ENCODE data around the gene ZNF423.
A peak's percentile ranks its signal among the peaks of the same experiment; 100 is the strongest.

The ZNF423 gene

DNA sequence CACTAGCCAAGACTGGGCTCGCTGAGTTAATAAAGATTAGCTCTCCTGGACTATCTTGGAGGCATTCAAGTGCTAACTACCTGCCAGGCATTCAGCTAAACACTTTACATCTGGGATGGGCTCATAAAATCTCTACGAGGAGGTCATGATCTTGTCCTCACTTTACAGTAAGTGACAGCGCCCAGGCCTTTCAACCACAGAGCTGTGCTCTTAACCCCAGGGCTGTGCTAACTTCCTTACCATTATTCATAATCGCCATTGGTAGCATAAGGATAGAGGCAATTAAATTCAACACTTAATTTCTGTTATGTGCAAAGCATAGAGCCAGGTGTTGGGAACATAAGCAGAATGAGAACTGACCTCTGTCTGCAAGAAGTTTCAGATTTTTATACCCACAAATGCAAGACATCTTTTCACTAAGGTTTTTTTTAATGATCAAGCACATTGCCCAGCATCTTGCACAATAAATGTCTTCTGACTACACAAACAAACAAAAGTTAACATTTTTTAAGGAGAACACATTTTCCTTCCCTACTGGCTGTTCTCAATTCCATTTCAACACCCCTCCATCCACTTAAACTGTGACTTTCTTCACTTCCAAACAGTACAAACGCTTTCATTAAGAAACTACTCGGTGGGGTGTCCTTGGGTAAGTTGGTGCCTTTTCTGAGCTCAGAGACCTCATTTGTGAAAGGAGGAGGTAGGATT is 310.0 kb downstream of the ZNF423 start:
- H3K4me3 ChIP-seq = no peak overlapping the region
- H3K9me3 ChIP-seq = peaks cover 16% of the 10 kb centered on the region
- H3K9ac ChIP-seq = no peak overlapping the region
- peaks cover 69% of the 10 kb centered on the region for H4K20me1 ChIP-seq
- no peak overlapping the region for H3K4me2 ChIP-seq
- peaks cover 12% of the 10 kb centered on the region for H3K36me3 ChIP-seq
- peaks cover 5% of the 10 kb centered on the region; the same call in 1 of the 2 replicates for H3K4me1 ChIP-seq
- no peaks in the 10 kb centered on the region for H3K27me3 ChIP-seq
- TF ChIP-seq Cebpa-rat (IDR thresholded peaks at IDR 0.05) = no peak
- no peak overlapping the region for H3K27ac ChIP-seq

DNA sequence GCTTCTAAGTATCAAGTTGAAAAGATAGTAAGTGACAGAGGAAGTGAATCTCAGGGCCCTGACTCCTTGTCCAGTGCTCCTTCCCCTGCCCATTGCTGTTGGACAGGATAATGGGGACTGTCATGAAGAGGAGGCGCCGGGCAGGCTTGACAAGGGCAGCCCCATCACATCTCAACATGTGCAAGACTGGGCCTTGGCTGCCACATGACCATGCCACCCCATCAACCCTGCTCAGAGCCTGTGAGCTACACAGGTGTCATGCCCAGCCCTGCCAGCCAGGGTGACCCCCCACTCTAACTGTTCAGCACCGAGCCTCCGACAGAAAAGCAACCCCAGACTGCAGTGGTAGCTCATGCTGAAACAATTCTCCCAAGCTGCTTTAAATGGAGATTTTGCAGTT is 310.7 kb downstream of the ZNF423 start:
- H3K4me3 ChIP-seq = no peak overlapping the region
- H3K27ac ChIP-seq = no peak overlapping the region

DNA sequence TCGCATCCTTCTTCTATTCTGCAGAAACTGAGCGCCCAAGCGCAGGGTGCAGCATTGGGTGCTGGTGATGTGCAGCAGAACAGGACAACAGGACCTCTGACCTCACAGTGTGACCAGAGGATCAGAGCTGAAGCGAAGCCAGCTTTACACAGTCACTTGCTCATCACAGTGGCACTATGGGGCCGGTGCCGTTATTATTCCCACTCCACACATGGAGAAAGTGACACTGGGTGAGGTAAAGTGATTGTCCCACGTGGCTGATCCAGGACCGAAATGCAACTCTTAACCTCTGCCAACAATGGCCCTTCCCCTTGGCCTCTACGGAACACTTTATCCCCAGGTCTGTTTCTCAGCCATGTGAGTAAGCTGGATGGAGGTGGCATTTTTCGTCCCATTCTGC is 311.1 kb downstream of the ZNF423 start:
- Histone ChIP-seq H3K9me3 (peaks cover 16% of the 10 kb centered on the region), H3K4me1 (peaks cover 11% of the 10 kb centered on the region), H3K36me3 (peaks cover 12% of the 10 kb centered on the region), H3K27ac (no peak overlapping the region), H3K4me2 (no peak overlapping the region), H3K9ac (no peak overlapping the region), H3K27me3 (no peaks in the 10 kb centered on the region), H3K4me3 (no peak overlapping the region), H4K20me1 (peaks cover 69% of the 10 kb centered on the region)
- TF ChIP-seq Cebpa-rat (IDR thresholded peaks at IDR 0.05) = no peak

More for the DNA sequence above, 310.7 kb downstream of the ZNF423 start:
- Histone ChIP-seq H3K4me1 (peaks cover 7% of the 10 kb centered on the region), H3K27me3 (no peaks in the 10 kb centered on the region), H3K36me3 (peaks cover 12% of the 10 kb centered on the region), H4K20me1 (peaks cover 69% of the 10 kb centered on the region), H3K9ac (no peak overlapping the region), H3K9me3 (peaks cover 16% of the 10 kb centered on the region), H3K4me2 (no peak overlapping the region)
- TF ChIP-seq Cebpa-rat (IDR thresholded peaks at IDR 0.05) = no peak

DNA sequence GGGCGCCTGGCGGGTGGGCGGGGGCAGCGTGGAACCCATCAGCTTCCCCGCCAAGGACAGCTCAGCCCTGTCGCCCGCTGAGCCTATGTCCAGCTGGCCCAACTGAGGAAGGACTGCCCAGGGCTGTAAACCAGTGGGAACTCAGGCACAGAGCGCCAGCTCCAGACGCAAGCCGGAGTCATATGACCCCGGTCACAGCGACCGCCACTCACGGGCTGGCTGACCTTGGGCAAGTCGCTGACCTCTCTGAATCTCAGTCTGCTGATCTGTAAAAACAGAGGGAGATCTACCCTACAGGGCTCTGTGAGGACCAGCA is 312.3 kb downstream of the ZNF423 start:
- H4K20me1 ChIP-seq = peaks cover 69% of the 10 kb centered on the region
- H3K9ac ChIP-seq = no peak overlapping the region
- H3K4me1 ChIP-seq = peaks cover 17% of the 10 kb centered on the region
- H3K27me3 ChIP-seq = no peaks in the 10 kb centered on the region
- peaks cover 16% of the 10 kb centered on the region for H3K9me3 ChIP-seq
- H3K36me3 ChIP-seq = peaks cover 12% of the 10 kb centered on the region
- H3K27ac ChIP-seq = no peak overlapping the region
- no peak overlapping the region for H3K4me2 ChIP-seq
- no peak for TF ChIP-seq Cebpa-rat (IDR thresholded peaks at IDR 0.05)
- H3K4me3 ChIP-seq = no peak overlapping the region

DNA sequence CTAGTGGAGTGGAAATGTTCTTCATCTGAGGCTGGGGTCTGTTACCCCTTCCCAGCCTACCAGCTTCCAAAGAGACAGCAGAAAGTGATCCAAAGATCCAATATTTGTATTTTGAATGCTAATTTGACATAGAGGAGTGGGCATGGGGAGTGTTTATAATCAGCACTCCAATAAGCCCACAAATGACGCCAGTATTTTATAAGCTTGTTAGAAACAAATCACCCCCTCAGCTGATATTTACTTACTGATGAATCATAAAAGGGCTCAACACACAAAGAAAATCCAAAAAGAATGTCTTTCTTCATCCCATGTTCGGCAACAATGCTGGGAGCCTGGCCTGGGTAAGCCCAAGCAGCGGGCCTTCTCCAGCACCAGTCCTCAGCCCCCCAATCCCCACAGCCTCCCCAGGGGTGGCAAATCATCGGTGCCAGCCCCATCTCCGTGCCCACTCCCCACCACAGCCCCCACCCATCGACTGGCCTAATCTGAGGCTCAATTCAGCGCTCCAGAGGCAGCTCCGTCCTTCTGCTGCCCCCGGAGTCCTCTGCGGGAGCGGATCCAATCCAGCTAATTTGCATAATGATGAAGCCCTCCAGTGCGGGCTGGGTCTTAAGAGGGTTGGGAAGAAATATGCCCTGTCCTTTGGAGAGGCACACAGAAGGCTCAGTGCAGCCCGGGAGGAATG is 312.8 kb downstream of the ZNF423 start:
- Histone ChIP-seq H3K4me3 (no peak overlapping the region), H3K9ac (no peak overlapping the region), H3K27me3 (no peaks in the 10 kb centered on the region), H3K4me1 (peaks cover 17% of the 10 kb centered on the region), H4K20me1 (peaks cover 69% of the 10 kb centered on the region), H3K9me3 (peaks cover 16% of the 10 kb centered on the region), H3K4me2 (no peak overlapping the region), H3K36me3 (peaks cover 12% of the 10 kb centered on the region), H3K27ac (no peak overlapping the region)
- TF ChIP-seq Cebpa-rat (IDR thresholded peaks at IDR 0.05) = no peak

DNA sequence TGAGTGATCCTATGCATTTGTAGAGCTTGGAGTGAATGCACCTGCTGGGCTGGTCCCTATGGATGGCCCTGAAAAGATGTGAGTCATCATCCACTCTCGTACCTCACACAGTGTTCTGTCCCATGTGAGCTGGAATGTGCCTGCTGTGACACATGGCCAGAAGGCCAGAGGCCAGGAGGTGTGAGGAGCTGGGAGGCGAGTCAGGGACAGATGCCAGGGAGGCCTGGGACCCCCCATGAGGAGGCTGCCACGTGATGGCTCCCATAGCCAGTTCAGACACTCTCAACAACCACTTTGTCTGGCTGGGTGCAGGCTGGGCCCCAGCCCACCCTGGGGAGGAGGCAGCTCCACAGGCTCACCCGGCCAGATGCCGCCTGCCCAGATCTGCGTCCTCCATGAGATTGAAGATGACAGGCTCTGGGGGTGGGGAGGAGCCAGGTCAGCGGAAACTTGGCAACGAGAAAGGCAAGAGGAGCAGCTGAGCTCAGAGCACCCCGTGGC is 313.5 kb downstream of the ZNF423 start:
- Histone ChIP-seq H3K4me2 (no peak overlapping the region), H3K4me3 (no peak overlapping the region), H3K36me3 (peaks cover 12% of the 10 kb centered on the region), H4K20me1 (peaks cover 69% of the 10 kb centered on the region), H3K9me3 (peaks cover 16% of the 10 kb centered on the region), H3K27me3 (no peaks in the 10 kb centered on the region), H3K4me1 (peaks cover 17% of the 10 kb centered on the region), H3K9ac (no peak overlapping the region), H3K27ac (no peak overlapping the region)
- no peak for TF ChIP-seq Cebpa-rat (IDR thresholded peaks at IDR 0.05)

DNA sequence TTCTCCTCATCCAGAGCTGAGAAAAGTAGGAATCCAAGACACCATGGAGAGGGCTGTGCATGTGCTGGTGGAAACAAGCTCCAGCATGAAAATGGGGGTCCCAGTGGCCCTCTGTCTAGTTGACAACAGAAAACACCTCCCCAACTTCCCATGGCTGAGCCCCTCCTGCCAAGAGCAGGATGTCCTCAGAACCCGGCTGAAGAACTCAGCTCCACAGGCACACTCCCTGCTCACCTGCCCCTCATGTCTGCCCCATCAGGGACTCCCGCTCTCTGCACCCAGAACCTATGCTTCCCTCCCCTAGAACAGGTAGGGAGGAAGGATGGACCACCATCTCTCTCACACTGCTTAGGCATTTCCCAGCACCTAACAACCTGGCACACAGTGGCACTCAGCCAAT is 315.1 kb downstream of the ZNF423 start:
- no peak for TF ChIP-seq Cebpa-rat (IDR thresholded peaks at IDR 0.05)
- peaks cover 17% of the 10 kb centered on the region for H3K4me1 ChIP-seq
- no peak overlapping the region for H3K27ac ChIP-seq
- H3K4me2 ChIP-seq = 0 out of 2 replicates have a peak overlapping the region, but pooled peaks have one; percentile 32
- no peak overlapping the region for H3K4me3 ChIP-seq
- H3K36me3 ChIP-seq = peaks cover 12% of the 10 kb centered on the region
- H3K9ac ChIP-seq = no peak overlapping the region
- no peaks in the 10 kb centered on the region for H3K27me3 ChIP-seq
- H4K20me1 ChIP-seq = peaks cover 69% of the 10 kb centered on the region
- H3K9me3 ChIP-seq = peaks cover 16% of the 10 kb centered on the region

DNA sequence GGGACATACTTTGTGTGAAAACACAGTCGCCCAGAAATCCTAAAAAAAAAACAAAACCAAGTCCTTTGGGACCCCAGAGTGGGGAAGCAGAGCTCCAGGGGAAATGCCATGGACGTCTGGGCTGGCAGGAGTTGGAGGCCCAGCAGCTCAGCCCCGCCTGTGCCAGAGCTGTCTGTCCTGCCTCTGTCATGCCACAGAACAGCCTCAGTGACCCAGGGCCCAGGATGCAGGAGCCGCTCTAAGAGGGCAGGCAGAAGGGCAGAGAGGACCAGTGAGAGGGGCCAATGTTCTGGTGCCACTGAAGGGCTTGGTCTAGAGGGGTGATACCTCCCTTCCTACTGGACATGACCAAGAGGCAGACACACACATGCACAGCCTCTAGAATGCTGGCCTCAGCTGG is 316.2 kb downstream of the ZNF423 start:
- TF ChIP-seq Cebpa-rat (IDR thresholded peaks at IDR 0.05) = no peak
- Histone ChIP-seq H3K4me2 (peak overlapping the region; percentile 32; the same call in 1 of the 2 replicates), H3K9ac (0 out of 2 replicates have a peak overlapping the region, but pooled peaks have one; percentile 26), H3K27ac (no peak overlapping the region; the same call in 1 of the 2 replicates), H3K36me3 (peaks cover 12% of the 10 kb centered on the region), H3K9me3 (peaks cover 16% of the 10 kb centered on the region), H3K4me3 (no peak overlapping the region), H4K20me1 (peaks cover 64% of the 10 kb centered on the region), H3K4me1 (peaks cover 17% of the 10 kb centered on the region), H3K27me3 (no peaks in the 10 kb centered on the region)

DNA sequence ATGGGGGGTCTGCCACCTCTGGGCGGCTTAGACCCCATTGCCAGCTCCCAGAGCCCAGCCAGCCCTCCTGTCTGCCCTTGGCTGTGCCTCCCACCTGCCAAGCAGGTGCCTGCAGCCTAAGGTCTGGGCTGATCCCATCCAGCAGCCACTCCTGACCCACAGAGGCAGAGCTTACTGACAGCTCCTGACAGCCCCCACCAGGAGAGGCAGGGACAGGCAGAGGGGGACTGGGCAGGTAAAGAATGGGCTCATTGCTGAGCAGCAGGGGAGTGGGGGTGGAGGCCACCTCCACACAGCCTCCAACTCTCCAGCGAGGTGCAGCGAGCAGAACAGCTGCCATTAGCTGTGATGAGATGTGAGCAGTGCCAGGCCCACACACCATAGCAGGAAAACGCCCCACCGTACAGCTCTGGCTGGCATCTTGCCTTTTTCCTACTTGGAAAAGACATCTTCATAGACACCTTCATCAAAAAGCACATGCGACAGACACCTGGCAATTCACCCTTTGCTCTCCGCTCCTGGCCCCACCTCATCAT is 317.9 kb downstream of the ZNF423 start:
- Histone ChIP-seq H3K27ac (no peak overlapping the region), H3K9ac (no peak overlapping the region), H3K4me1 (peaks cover 25% of the 10 kb centered on the region), H3K4me3 (no peak overlapping the region), H3K4me2 (no peak overlapping the region), H3K9me3 (peaks cover 16% of the 10 kb centered on the region), H4K20me1 (peaks cover 60% of the 10 kb centered on the region), H3K27me3 (no peaks in the 10 kb centered on the region), H3K36me3 (peaks cover 12% of the 10 kb centered on the region)
- TF ChIP-seq Cebpa-rat (IDR thresholded peaks at IDR 0.05) = no peak

Measured in BLaER1 (cell line).